NCI-H524 treated with DMSO at 0.1 percent for 48 hours (cell line): Measurements from ENCODE around the gene APBA1.

Experiments used
- DNase-seq: peaks from one replicate; lab custom pipeline; 2025; lab: John Stamatoyannopoulos, UW

Gene APBA1

GRCh38 chr9:69474821-69475220 is 197.3 kb downstream of the APBA1 start:
- DNase-seq = no peak

GRCh38 chr9:69472101-69472620 is 200.0 kb downstream of the APBA1 start:
- DNase-seq = no peak

- DNase-seq = no peak
Observed at GRCh38 chr9:69471433-69471832, 200.7 kb downstream of the APBA1 start.

- DNase-seq = no peak
Observed at GRCh38 chr9:69470186-69470977, 201.8 kb downstream of the APBA1 start.

GRCh38 chr9:69469136-69469535 is 203.0 kb downstream of the APBA1 start:
- no peak for DNase-seq

GRCh38 chr9:69468380-69468779 is 203.8 kb downstream of the APBA1 start:
- no peak for DNase-seq

- DNase-seq = no peak
Observed at GRCh38 chr9:69466151-69466550, 206.0 kb downstream of the APBA1 start.

- no peak for DNase-seq
Observed at GRCh38 chr9:69465473-69465872, 206.7 kb downstream of the APBA1 start.

GRCh38 chr9:69463497-69464068 is 208.6 kb downstream of the APBA1 start:
- no peak for DNase-seq

- DNase-seq = no peak
Observed at GRCh38 chr9:69462394-69462793, 209.8 kb downstream of the APBA1 start.

- no peak for DNase-seq
Observed at GRCh38 chr9:69461103-69461887, 210.9 kb downstream of the APBA1 start.

- DNase-seq = no peak
Observed at GRCh38 chr9:69460012-69460411, 212.2 kb downstream of the APBA1 start.

GRCh38 chr9:69458176-69458575 is 214.0 kb downstream of the APBA1 start:
- no peak for DNase-seq

GRCh38 chr9:69456201-69456600 is 216.0 kb downstream of the APBA1 start:
- DNase-seq = no peak

GRCh38 chr9:69455311-69455710 is 216.9 kb downstream of the APBA1 start:
- no peak for DNase-seq

- DNase-seq = no peak
Observed at GRCh38 chr9:69454321-69454720, 217.8 kb downstream of the APBA1 start.

- no peak for DNase-seq
Observed at GRCh38 chr9:69453746-69454145, 218.4 kb downstream of the APBA1 start.

GRCh38 chr9:69452110-69452782 is 219.9 kb downstream of the APBA1 start:
- DNase-seq = no peak

GRCh38 chr9:69446496-69446895 is 225.7 kb downstream of the APBA1 start:
- no peak for DNase-seq

GRCh38 chr9:69445251-69445650 is 226.9 kb downstream of the APBA1 start:
- DNase-seq = no peak

GRCh38 chr9:69444791-69445190 is 227.4 kb downstream of the APBA1 start:
- DNase-seq = no peak

GRCh38 chr9:69444021-69444420 is 228.2 kb downstream of the APBA1 start:
- DNase-seq = no peak
